Natural killer cell (primary cell): ENCODE data around the gene CACNB4. TPM values are rescaled to one million over a fixed set of nuclear protein-coding genes. Genes with fewer than 3 reads are reported as not detected.

Source experiments
- ATAC-seq, 3 donors: fragments of 150-1000 bp in 2 of 3; fragments of 200-7000 bp in 1 of 3; cut with Tn5 transposase; 1 replicate in 1 of 3; 2 replicates in 2 of 3; pipeline ENCODE4 v1.10.0; 2021; ENCODE audit warnings: mild to moderate bottlenecking in 2 of 3, moderate library complexity in 2 of 3
- DNase-seq, 2 donors: peaks; one replicate each; pipeline versions ENCODE4 v3.0.0 to v3.0.0-alpha.2; 2013 to 2021; ENCODE audit warnings: mixed read lengths in 1 of 2
- H3K27ac ChIP-seq: one replicate; pipeline ENCODE4 v1.5.1; 2013; ENCODE audit warnings: mild to moderate bottlenecking, low read length
- H3K27me3 ChIP-seq: one replicate; pipeline ENCODE4 v1.6.1; 2013; ENCODE audit warnings: low read length; ENCODE audit not compliant: control insufficient read depth, insufficient read depth
- H3K36me3 ChIP-seq: one replicate; pipeline ENCODE4 v1.6.1; 2013; ENCODE audit warnings: low read length; ENCODE audit not compliant: control insufficient read depth, insufficient read depth
- H3K4me1 ChIP-seq: one replicate; pipeline ENCODE4 v1.6.1; 2013; ENCODE audit warnings: low read length; ENCODE audit not compliant: control insufficient read depth, insufficient read depth
- H3K4me3 ChIP-seq: one replicate; pipeline ENCODE4 v1.5.1; 2013; ENCODE audit warnings: low read length
- H3K9me3 ChIP-seq: one replicate; pipeline ENCODE4 v1.6.1; 2013; ENCODE audit warnings: low read length; ENCODE audit not compliant: control insufficient read depth, insufficient read depth
- H3K27ac Mint-ChIP-seq, 2 donors: one replicate each; pipeline ENCODE4 v1.8.0; 2022; ENCODE audit warnings: mild to moderate bottlenecking in 2 of 2, mixed read lengths in 2 of 2, moderate library complexity in 1 of 2
- H3K27me3 Mint-ChIP-seq, 2 donors: one replicate each; pipeline ENCODE4 v1.8.0; 2022; ENCODE audit warnings: low read depth in 2 of 2, mixed read lengths in 2 of 2
- H3K36me3 Mint-ChIP-seq: one replicate; pipeline ENCODE4 v1.8.0; 2022; ENCODE audit warnings: mixed read lengths
- H3K4me1 Mint-ChIP-seq, 2 donors: one replicate each; pipeline ENCODE4 v1.8.0; 2022; ENCODE audit warnings: mixed read lengths in 2 of 2
- H3K4me3 Mint-ChIP-seq: one replicate; pipeline ENCODE4 v1.8.0; 2022; ENCODE audit warnings: mild to moderate bottlenecking, moderate library complexity, mixed read lengths
- H3K9me3 Mint-ChIP-seq, 2 donors: one replicate each; pipeline ENCODE4 v1.8.0; 2022; ENCODE audit warnings: mixed read lengths in 2 of 2
- CTCF ChIP-seq: fragments of 200-600 bp; IDR thresholded peaks from one replicate; pipeline ENCODE4 v1.8.0; 2022; ENCODE audit warnings: antibody characterized with exemption
- WGBS: methylation state at CpG from one replicate; pipeline ENCODE4 v1.1.7; 2013; ENCODE audit warnings: missing lambda C conversion rate; ENCODE audit not compliant: insufficient coverage; 5-methylcytosine and 5-hydroxymethylcytosine counted together
- intact Hi-C: fragments of 100-400 bp; cut with micrococcal nuclease; formaldehyde crosslinking; loops from one replicate; pipeline ENCODE4 v1.14.2; 2022
- total RNA-seq, 4 donors: library from RNA; stranded (reverse); fragments of 120-200 nt in 1 of 4; gene quantifications; one replicate each; pipeline versions ENCODE4 v1.2.3 to v1.2.4, GENCODE V29; 2013 to 2022

CACNB4 gene
- total RNA-seq, 3 donors from 2014 or later (not counting 1 experiment from before 2014, with no cell fraction given) = 0.56 to 0.93 (median 0.73) TPM

GRCh38 chr2:151908204-151908882 is 190.5 kb downstream of the CACNB4 start:
- TF ChIP-seq CTCF = no peak
- no peak overlapping the region for H3K27ac Mint-ChIP-seq
- DNase-seq (no peak), ATAC-seq (no peak)
- intact Hi-C loops = no loop called here
- H3K4me1 Mint-ChIP-seq = no peaks in the 10 kb centered on the region
- Histone ChIP-seq H3K9me3 (no peaks in the 10 kb centered on the region), H3K4me3 (no peak overlapping the region), H3K27ac (no peak overlapping the region), H3K27me3 (no peaks in the 10 kb centered on the region), H3K36me3 (no peaks in the 10 kb centered on the region), H3K4me1 (no peaks in the 10 kb centered on the region)
- H3K36me3 Mint-ChIP-seq = no peaks in the 10 kb centered on the region
- H3K4me3 Mint-ChIP-seq = no peak overlapping the region
- no peaks in the 10 kb centered on the region for H3K9me3 Mint-ChIP-seq
- H3K27me3 Mint-ChIP-seq = peaks cover 10 to 21% of the 10 kb centered on the region in 2 donors
- 86% methylated on average over 2 of the region's 2 CpGs for WGBS

- H3K36me3 ChIP-seq = no peaks in the 10 kb centered on the region
- H3K4me1 ChIP-seq = no peaks in the 10 kb centered on the region
- no peaks in the 10 kb centered on the region for H3K27me3 ChIP-seq
- H3K9me3 Mint-ChIP-seq = no peaks in the 10 kb centered on the region
- H3K4me1 Mint-ChIP-seq = no peaks in the 10 kb centered on the region
- WGBS = 83% methylated on average over 6 of the region's 6 CpGs
- H3K27me3 Mint-ChIP-seq = peaks cover 9 to 14% of the 10 kb centered on the region in 2 donors
- no peak overlapping the region for H3K4me3 ChIP-seq
- no peak overlapping the region for H3K27ac ChIP-seq
- no peak for DNase-seq
- intact Hi-C loops = no loop called here
- H3K9me3 ChIP-seq = no peaks in the 10 kb centered on the region
- H3K27ac Mint-ChIP-seq = no peak overlapping the region
- no peak for ATAC-seq
- H3K4me3 Mint-ChIP-seq = no peak overlapping the region
- TF ChIP-seq CTCF = no peak
- no peaks in the 10 kb centered on the region for H3K36me3 Mint-ChIP-seq
Observed at GRCh38 chr2:151907286-151908203, 191.3 kb downstream of the CACNB4 start.

GRCh38 chr2:151906633-151906998 is 192.2 kb downstream of the CACNB4 start:
- H3K4me3 Mint-ChIP-seq = no peak overlapping the region
- H3K9me3 ChIP-seq = no peaks in the 10 kb centered on the region
- TF ChIP-seq CTCF = no peak
- H3K27ac Mint-ChIP-seq = no peak overlapping the region
- no peaks in the 10 kb centered on the region for H3K27me3 ChIP-seq
- no peaks in the 10 kb centered on the region for H3K36me3 Mint-ChIP-seq
- no peaks in the 10 kb centered on the region for H3K4me1 Mint-ChIP-seq
- peaks cover 4 to 6% of the 10 kb centered on the region in 2 donors for H3K27me3 Mint-ChIP-seq
- no peaks in the 10 kb centered on the region for H3K9me3 Mint-ChIP-seq
- DNase-seq (no peak), ATAC-seq (no peak)
- H3K4me1 ChIP-seq = no peaks in the 10 kb centered on the region
- no peak overlapping the region for H3K4me3 ChIP-seq
- WGBS = 95% methylated on average over 2 of the region's 2 CpGs
- H3K36me3 ChIP-seq = no peaks in the 10 kb centered on the region
- H3K27ac ChIP-seq = no peak overlapping the region
- intact Hi-C loops = no loop called here
